NCI-H510A treated with DMSO at 0.1 percent for 48 hours (cell line): Measurements from ENCODE around the gene TOMM34.

Source experiments
- DNase-seq: peaks from one replicate; lab custom pipeline; 2025; lab: John Stamatoyannopoulos, UW

TOMM34 gene, protein sequence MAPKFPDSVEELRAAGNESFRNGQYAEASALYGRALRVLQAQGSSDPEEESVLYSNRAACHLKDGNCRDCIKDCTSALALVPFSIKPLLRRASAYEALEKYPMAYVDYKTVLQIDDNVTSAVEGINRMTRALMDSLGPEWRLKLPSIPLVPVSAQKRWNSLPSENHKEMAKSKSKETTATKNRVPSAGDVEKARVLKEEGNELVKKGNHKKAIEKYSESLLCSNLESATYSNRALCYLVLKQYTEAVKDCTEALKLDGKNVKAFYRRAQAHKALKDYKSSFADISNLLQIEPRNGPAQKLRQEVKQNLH

DNA sequence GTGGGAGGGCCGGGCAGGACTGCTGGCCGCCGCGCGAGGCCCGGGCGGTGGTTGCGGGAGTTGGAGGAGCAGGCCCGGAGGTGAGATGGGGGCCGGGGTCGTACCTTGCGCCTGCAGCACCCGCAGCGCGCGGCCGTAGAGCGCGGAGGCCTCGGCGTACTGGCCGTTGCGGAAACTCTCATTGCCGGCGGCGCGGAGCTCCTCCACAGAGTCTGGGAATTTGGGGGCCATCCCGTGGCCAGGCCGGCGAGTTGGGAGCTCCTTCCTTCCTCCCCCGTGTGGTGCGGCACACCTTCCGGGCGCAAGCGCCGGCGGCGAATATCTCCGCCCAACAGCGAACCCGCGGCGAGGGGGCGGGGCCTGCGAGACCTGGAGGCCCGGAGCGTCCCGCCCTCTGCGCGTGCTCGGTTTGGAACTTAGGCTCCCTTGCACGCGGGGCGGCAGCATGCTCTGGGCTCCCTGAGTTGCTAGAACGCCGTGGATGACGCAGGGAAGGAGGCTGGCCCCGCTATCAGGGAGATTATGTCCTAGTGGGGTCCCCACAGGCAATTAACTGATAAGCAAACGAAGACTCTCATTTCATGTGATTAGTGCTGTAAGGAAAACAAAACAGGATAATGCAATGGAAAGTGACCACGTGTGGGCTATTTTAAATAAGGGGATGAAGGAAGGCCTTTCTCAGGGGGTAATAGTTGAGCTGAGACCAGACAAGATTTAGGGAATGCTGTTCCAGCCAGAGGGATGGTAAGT is at the start of gene TOMM34:
TSS of gene TOMM34 (minus strand) at position 295 of the 750 bp plus-strand sequence. CDS start at position 231, 64 bp downstream.
- DNase-seq = peak; percentile 88

- no peak for DNase-seq
Measured at GRCh38 chr20:45008521-45009049, 48.4 kb upstream of the TOMM34 start.

DNA sequence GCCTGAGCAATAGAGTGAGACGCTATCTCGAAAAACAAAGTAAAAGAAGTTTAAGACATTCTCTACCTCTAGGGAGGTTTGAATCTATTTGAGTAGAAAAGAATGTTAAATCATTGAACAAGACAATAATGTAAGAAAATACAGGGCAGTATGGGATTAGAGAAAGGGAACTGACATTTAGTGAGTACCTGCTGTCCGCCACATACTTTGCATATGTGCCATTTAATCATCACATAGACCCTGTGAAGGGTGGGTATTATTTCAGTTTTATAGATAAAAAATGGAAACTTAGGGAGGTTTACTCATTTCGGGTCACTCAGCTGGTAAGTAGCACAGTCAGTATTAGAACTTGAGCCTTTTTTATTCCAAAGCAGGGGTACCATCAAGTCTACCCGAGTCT is 37.5 kb upstream of the TOMM34 start:
- no peak for DNase-seq

DNA sequence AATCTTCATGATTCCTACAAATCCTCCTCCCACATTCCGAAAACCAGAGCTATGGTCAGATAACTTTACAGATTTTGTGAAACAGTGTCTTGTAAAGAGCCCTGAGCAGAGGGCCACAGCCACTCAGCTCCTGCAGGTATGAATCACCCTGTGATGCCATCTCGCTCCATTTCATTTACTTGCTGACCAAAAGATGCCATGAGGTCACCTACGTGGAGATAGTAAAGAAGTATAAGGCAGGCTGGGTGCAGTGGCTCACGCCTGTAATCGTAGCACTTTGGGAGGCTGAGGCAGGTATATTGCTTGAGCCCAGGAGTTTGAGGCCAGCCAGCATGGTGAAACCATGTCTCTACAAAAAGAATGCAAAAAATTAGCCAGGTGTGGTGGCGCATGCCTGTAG is 37.0 kb upstream of the TOMM34 start:
- no peak for DNase-seq

DNA sequence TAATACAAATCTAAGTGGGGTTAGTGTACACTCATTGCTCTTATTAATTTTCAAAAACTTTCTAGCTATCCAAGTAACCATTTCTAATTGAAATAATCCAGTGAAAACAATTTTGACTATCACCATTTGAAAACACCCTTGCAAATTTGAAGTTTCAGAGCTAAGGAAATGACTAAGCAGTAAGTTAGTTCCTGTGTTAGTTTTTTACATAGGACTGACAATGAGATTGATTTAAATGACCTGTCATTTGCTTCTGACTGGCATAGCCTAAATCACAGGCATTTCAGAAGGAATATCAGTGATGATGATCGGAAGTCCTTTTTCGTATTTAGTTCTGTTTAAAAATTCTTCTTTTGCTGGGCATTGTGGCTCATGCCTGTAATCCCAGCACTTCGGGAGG is 33.1 kb upstream of the TOMM34 start:
- DNase-seq = no peak

GRCh38 chr20:44990957-44991356 is 30.8 kb upstream of the TOMM34 start:
- DNase-seq = no peak

DNA sequence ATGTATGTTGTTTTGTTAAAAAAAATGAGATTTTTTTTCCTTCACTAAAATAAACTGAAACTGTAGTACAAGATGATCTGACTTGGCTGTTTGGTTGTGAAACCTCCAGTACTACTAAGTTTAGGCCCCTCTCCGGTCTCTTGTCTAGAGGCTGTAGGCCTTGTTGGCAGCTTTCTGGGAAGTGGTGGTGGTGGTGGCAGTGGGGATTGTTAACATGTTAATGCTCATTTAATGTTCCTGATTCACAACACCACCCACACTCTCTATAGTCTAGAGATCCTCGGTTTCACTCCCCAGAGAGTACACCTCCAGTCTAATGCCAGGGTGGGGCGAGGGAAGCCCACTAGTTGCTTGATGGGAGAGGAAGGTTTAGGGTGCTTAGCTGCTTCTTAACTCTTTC is 30.2 kb upstream of the TOMM34 start:
- DNase-seq = no peak

- no peak for DNase-seq
Measured at GRCh38 chr20:44988631-44989171, 28.5 kb upstream of the TOMM34 start.

GRCh38 chr20:44983093-44983674 is 23.0 kb upstream of the TOMM34 start:
- no peak for DNase-seq

DNA sequence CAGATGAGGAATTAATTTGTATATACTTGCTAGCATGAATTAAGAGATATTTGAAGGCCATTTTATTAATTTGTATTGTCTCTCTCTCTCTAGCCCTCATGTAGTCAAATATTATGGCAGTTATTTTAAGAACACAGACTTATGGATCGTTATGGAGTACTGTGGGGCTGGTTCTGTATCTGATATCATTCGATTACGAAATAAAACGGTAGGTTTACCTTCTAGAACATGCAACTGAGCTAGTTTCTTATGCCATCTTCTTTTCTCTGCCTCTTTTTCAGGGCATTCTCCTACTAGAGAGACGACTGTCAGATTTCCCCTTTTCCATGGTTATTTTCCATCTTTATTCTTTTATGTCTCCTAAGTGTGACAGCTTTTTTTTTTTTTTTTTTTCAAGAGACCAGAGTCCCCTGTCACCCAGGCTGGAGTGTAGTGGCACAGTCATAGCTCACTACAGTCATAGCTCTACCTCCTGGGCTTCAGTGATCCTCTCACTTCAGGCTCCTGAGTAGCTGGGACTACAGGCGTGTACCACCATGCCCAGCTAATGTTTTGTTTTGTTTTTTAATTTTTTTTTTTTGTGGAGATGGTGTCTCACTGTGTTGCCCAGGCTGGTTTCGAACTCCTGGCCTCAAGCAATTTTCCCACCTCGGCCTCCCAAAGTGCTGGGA is 21.7 kb upstream of the TOMM34 start:
- no peak for DNase-seq

DNA sequence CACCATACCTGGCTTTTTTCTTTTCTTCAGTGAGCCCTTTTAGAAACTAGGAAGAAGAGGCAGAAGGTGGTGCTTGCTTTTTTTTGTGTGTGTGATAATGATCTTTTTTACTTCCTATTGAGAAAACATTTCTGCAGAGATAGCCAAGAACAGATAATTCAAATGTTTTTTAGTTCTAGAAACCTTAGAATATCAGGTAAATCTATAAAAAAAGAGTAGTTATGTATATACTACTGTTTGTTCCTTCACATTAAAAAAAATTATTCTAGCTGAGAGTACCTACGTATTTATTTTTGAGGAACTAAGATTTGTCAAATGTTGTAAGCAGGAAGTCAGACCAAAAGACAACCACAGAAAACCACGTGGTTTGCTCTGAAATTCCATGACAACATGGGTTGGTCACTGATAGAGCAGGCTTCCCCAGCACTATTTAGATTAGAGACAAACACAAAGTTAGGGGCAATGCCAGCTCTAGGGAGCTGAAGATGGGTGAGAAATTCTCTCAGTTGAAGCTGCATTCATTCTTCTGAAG is 19.0 kb upstream of the TOMM34 start:
- no peak for DNase-seq

DNA sequence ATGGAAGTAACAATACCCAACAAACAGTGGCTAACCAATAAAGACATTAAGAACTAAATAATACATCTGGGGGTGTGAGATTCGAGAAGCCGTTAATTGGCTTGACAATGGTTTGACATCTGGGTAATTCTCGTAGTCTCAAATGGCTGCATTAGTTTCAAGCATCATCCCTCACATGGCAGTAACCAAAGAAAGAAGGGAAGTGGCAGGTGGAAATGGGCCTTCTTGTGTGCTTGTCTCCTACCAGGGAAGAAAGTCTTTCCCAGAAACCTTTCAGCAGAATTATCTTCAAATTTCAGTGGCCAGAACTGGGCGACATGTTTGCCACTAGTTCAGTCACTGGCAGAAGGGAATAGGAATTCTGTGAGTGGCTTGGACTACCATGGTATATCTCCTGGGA is 16.5 kb upstream of the TOMM34 start:
- no peak for DNase-seq

DNA sequence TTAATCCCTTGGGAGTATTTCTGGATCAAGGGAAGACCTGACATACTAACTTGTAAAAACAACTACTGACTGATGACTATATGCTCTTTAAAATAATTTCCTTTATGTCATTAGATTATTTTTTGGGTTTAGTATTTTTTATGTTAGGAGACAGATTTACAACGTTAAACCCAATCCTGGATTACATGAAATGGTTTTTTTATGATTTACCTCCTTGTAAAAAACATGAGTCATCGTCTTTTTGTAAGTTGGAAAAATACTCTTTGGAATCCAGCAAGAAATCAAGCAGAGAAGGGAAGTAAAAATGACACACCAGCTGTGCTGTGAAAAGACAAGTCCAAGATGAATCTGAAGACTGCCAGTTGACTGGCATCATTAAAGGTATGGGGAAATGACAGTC is 12.9 kb upstream of the TOMM34 start:
- DNase-seq = no peak

GRCh38 chr20:44970243-44970757 is 10.1 kb upstream of the TOMM34 start:
- DNase-seq = no peak

DNA sequence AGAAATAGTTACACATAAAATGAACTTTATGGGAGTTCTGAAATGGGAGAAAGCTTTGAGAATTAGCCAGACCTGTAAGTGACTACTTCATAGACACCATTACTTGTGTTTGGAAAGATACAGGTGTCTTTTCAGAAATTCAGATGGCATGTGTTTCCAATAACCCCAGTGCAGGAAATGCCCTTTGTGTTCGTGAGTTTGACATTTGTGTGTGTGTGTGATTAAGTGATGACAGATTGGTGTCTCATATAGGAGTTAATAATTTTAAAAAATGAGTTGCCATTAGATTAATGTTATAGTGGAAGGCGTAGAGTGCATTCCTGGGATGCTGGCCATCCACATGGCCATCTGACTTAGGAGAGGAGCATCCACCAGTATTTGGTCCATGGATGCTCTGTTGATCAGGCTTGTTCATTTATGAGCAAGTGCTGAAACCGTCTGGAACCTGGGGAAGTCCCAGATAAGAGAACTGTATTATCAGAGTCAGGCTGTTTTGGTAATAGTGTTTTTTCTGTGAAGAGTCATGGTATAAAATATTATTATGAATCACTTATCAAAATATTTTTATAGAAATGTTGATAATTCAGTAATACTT is 9.2 kb upstream of the TOMM34 start:
- DNase-seq = no peak

- DNase-seq = no peak
Measured at GRCh38 chr20:44967207-44967807, 7.1 kb upstream of the TOMM34 start.

GRCh38 chr20:44966030-44966961 is 6.1 kb upstream of the TOMM34 start, which contains the start of gene STK4:
Gene STK4, plus strand, starts transcription at chr20:44966512. Its CDS starts 57 bp downstream, at chr20:44966569.
- DNase-seq = peak; percentile 88

DNA sequence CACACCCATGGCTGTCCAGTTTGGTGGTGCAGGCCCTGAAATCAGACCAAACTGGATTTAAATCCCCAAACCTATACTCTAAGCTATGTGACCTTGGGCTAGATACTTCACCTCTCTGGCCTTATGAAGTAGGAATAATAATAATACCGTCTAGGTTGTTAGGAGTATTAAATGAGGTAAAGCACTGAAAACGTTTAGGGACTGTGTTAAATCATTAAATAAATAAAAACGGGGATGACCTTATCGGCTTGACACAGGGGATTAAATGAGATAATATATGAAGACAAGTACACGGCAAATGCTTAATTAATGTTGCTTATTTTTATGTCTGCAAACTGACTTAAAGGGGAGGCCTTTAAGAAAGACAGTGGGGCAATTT is 5.4 kb upstream of the TOMM34 start:
- DNase-seq = no peak
